Uterus (tissue), 4 donors: Measurements from ENCODE around the gene NAP1L4. TPM values are rescaled to one million over a fixed set of nuclear protein-coding genes. Genes with fewer than 3 reads are reported as not detected.

Source experiments
- DNase-seq, 2 donors: peaks; one replicate each; pipeline ENCODE4 v3.0.0-alpha.2; 2019 to 2020
- H3K27ac ChIP-seq, 2 donors: fragments of 200-600 bp; sonication (generic); 1 replicate in 1 of 2; 2 replicates in 1 of 2; pipeline ENCODE4 v1.5.1; 2016 to 2018
- H3K27me3 ChIP-seq, 2 donors: fragments of 200-600 bp; sonication (generic); one replicate each; pipeline ENCODE4 v1.5.1; 2018 to 2019; ENCODE audit warnings: control low read depth in 1 of 2
- H3K36me3 ChIP-seq, 2 donors: fragments of 200-600 bp; sonication (generic); one replicate each; pipeline ENCODE4 v1.5.1; 2019; ENCODE audit warnings: control low read depth in 1 of 2
- H3K4me1 ChIP-seq, 2 donors: fragments of 200-600 bp; sonication (generic); one replicate each; pipeline ENCODE4 v1.5.1; 2018 to 2019; ENCODE audit warnings: control low read depth in 1 of 2
- H3K4me3 ChIP-seq, 2 donors: fragments of 200-600 bp; sonication (generic); 1 replicate in 1 of 2; 2 replicates in 1 of 2; pipeline ENCODE4 v1.5.1; 2018 to 2019; ENCODE audit warnings: mild to moderate bottlenecking in 1 of 2
- H3K9me3 ChIP-seq, 2 donors: fragments of 200-600 bp; sonication (generic); one replicate each; pipeline ENCODE4 v1.5.1; 2019; ENCODE audit warnings: control low read depth in 1 of 2
- CTCF ChIP-seq, 4 experiments: fragments of 200-600 bp in 2 of 4; fragments of 450-650 bp in 2 of 4; sonication (generic) in 2 of 4; IDR thresholded peaks; one replicate each; pipeline ENCODE4 v1.5.1; 2016 to 2019; ENCODE audit warnings: antibody characterized with exemption in 4 of 4, mild to moderate bottlenecking in 2 of 4, moderate library complexity in 1 of 4
- POLR2A ChIP-seq, 2 donors: fragments of 450-650 bp; IDR thresholded peaks; one replicate each; pipeline ENCODE4 v1.6.1; 2016; ENCODE audit warnings: antibody characterized with exemption in 2 of 2, mild to moderate bottlenecking in 1 of 2, moderate library complexity in 1 of 2
- intact Hi-C: fragments of 100-400 bp; cut with DNase I; formaldehyde crosslinking; loops from one replicate; pipeline ENCODE4 v1.15.1; 2023; ENCODE audit warnings: low total_unique reads
- total RNA-seq, 4 donors: library from RNA; depleted of rRNA in 3 of 4; stranded (reverse); fragments of >200 nt in 3 of 4; gene quantifications; one replicate each; pipeline versions ENCODE4 v1.1.0 to v1.2.4, GENCODE V29; 2014 to 2023
- donor health status: DM: yes; HTN: yes; CAD: no.

NAP1L4 gene
- total RNA-seq, 4 donors from 2014 or later: 96.1 to 183 (median 129) TPM

GRCh38 chr11:2922655-2923054 lies 69.5 kb downstream of the NAP1L4 start:
- Histone ChIP-seq H3K4me1 (no peaks in the 10 kb centered on the region), H3K9me3 (no peaks in the 10 kb centered on the region), H3K27me3 (no peaks in the 10 kb centered on the region), H3K36me3 (no peaks in the 10 kb centered on the region), H3K27ac (no peak overlapping the region), H3K4me3 (no peak overlapping the region)
- DNase-seq: no peak
- TF ChIP-seq POLR2A (IDR thresholded peaks at IDR 0.05): no peak
- intact Hi-C loops: no loop called here

- TF ChIP-seq POLR2A (IDR thresholded peaks at IDR 0.05) (no peak), CTCF (IDR thresholded peaks at IDR 0.05) (no peak)
- Histone ChIP-seq H3K4me3 (no peak overlapping the region), H3K36me3 (no peaks in the 10 kb centered on the region), H3K27me3 (no peaks in the 10 kb centered on the region), H3K27ac (no peak overlapping the region), H3K9me3 (no peaks in the 10 kb centered on the region), H3K4me1 (no peaks in the 10 kb centered on the region)
- intact Hi-C loops: no loop called here
- no peak for DNase-seq
Observed at GRCh38 chr11:2921742-2922493, 70.2 kb downstream of the NAP1L4 start.

GRCh38 chr11:2921261-2921660 lies 70.9 kb downstream of the NAP1L4 start:
- no peaks in the 10 kb centered on the region for H3K36me3 ChIP-seq
- no peak for DNase-seq

GRCh38 chr11:2920343-2920742 lies 71.8 kb downstream of the NAP1L4 start:
- DNase-seq: no peak
- Histone ChIP-seq H3K36me3 (no peaks in the 10 kb centered on the region), H3K4me1 (no peaks in the 10 kb centered on the region), H3K27ac (no peak overlapping the region), H3K4me3 (no peak overlapping the region), H3K9me3 (no peaks in the 10 kb centered on the region), H3K27me3 (no peaks in the 10 kb centered on the region)
- TF ChIP-seq CTCF (IDR thresholded peaks at IDR 0.05) (no peak), POLR2A (IDR thresholded peaks at IDR 0.05) (no peak)
- intact Hi-C loops: no loop called here

More at GRCh38 chr11:2921261-2921660, 70.9 kb downstream of the NAP1L4 start:
- Histone ChIP-seq H3K9me3 (no peaks in the 10 kb centered on the region), H3K27me3 (no peaks in the 10 kb centered on the region), H3K27ac (no peak overlapping the region), H3K4me1 (no peaks in the 10 kb centered on the region), H3K4me3 (no peak overlapping the region)
- intact Hi-C loops: no loop called here
- TF ChIP-seq POLR2A (IDR thresholded peaks at IDR 0.05): no peak
- TF ChIP-seq CTCF (IDR thresholded peaks at IDR 0.05): no peak

GRCh38 chr11:2919837-2920236 lies 72.3 kb downstream of the NAP1L4 start:
- DNase-seq: no peak
- Histone ChIP-seq H3K36me3 (no peaks in the 10 kb centered on the region), H3K4me1 (no peaks in the 10 kb centered on the region), H3K9me3 (no peaks in the 10 kb centered on the region), H3K27ac (no peak overlapping the region), H3K27me3 (no peaks in the 10 kb centered on the region), H3K4me3 (no peak overlapping the region)
- no peak for TF ChIP-seq CTCF (IDR thresholded peaks at IDR 0.05)
- no peak for TF ChIP-seq POLR2A (IDR thresholded peaks at IDR 0.05)
- intact Hi-C loops: no loop called here
